GM18505 (cell line): ENCODE measurements around the gene SHH.

Experiments
- ATAC-seq: cut with Tn5 transposase; IDR thresholded peaks from one replicate; pipeline ENCODE4 v1.9.1; 2021; ENCODE audit not compliant: unreplicated experiment
- POLR2A ChIP-seq: IDR thresholded peaks from 4 replicates; pipeline ENCODE4 v1.6.1; 2011; ENCODE audit warnings: borderline replicate concordance; ENCODE audit not compliant: insufficient read depth, insufficient read length; ENCODE audit errors: extremely low read depth

The SHH gene

DNA sequence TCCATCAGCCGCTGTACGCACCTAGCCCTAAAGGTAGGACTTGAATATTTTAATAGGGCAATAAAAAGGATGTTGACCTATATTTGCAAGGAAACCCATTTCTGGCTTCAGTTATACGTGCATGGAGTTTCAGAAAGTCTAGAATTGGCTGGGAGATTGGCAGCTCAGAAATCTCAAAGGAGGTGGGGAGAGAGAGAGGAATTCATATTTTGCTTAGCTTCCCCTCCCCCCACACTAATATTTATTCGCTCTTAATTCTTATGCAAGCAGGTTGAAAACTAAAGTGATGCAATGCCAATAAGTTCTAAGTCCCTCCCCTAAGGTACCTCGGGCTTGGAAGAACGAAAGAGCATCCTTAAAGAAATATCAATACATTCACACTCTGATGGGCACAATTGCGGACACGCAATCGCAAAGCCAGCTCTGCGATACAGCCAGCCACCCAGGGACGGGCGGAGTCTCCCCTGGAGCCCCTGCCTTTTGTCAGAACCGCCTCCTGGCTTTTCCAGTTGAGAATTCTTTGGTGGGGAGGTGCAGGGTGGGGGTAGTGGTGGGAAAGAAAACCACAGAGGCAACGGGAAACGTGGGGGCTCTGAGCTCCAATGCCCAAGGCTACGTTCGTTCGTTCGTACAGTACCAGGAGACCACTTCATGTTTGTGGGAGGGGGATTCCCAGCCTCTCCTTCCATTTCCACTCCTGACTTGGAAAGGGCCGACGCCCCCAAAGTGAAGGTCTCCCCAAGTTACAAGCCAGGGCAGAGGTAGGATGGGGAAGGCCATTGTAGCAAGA, 1.3 kb downstream of the SHH start:
- TF ChIP-seq POLR2A = no peak
- no peak for ATAC-seq

- ATAC-seq = no peak
- TF ChIP-seq POLR2A = no peak
Observed at GRCh38 chr7:155809947-155810769, 2.1 kb downstream of the SHH start.

- no peak for ATAC-seq
- TF ChIP-seq POLR2A = no peak
Observed at GRCh38 chr7:155809332-155809946, 2.8 kb downstream of the SHH start.

- TF ChIP-seq POLR2A = no peak
- ATAC-seq = no peak
Observed at GRCh38 chr7:155808549-155809331, 3.5 kb downstream of the SHH start.

DNA sequence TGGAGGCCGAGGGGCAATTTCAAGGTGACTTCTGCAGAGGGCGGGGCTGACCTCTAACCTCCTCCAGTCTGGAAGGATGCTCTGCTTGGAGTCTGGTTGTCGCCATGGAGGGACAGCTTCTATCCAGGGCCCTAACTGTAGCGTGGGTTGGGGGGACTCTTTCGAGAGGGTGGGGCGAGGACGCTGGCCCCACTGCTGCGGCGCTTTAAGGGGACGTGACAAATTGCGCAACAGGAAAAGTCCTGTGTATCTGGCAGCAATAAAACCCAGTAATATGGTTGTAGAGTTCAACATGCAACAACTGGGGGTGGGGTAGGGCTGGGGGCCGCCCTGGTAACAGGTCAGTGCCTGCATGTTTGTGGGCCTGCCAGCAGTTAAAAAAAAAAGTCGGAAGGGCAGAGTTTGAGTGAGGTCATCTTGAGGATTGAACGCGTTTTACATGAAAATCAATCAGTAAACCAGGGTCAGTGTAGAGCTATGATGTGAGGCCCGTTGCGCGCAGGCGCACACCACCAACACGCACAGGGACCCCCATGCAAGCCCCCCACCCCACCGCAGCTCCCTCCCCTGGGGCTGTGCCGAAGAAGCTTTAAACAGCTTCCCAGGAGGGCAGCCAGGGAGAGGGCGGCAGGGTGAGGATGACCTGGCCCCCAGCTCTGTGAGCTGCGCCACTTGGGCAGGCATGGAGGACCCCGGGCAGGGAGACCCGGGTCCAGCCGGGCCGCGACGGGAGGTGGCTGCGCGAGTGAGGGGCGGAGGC, 4.3 kb downstream of the SHH start:
- ATAC-seq = no peak

GRCh38 chr7:155807065-155807671, 5.1 kb downstream of the SHH start:
- no peak for TF ChIP-seq POLR2A
- ATAC-seq = no peak

More for the DNA sequence above, 4.3 kb downstream of the SHH start:
- TF ChIP-seq POLR2A = no peak

DNA sequence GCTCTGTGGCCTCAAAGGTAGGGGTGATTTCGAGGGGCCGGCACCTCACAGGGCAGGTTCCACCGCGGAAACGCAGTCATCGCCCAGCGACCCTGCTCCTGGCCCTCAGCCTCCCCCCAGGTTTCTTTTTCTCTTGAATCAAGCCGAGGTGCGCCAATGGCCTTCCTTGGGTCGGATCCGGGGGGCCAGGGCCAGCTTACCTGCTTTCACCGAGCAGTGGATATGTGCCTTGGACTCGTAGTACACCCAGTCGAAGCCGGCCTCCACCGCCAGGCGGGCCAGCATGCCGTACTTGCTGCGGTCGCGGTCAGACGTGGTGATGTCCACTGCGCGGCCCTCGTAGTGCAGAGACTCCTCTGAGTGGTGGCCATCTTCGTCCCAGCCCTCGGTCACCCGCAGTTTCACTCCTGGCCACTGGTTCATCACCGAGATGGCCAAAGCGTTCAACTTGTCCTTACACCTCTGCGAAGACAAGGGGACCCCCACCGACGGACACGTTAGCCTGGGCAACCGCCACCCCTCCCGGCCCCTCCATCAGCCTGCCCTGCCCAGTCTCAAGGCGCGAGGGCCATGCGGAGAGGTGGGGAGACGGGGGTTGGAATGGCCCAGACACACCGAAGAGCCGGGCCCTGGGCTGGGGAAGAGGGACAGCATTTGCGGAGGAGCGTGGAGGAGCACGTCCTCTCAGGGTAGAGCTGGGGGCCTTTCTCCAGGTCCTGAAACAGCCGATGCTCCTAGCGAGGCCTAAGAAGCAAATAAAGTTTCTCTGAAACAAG, 6.0 kb downstream of the SHH start:
- ATAC-seq = no peak
- no peak for TF ChIP-seq POLR2A

GRCh38 chr7:155805826-155806095, 6.5 kb downstream of the SHH start:
- no peak for TF ChIP-seq POLR2A

DNA sequence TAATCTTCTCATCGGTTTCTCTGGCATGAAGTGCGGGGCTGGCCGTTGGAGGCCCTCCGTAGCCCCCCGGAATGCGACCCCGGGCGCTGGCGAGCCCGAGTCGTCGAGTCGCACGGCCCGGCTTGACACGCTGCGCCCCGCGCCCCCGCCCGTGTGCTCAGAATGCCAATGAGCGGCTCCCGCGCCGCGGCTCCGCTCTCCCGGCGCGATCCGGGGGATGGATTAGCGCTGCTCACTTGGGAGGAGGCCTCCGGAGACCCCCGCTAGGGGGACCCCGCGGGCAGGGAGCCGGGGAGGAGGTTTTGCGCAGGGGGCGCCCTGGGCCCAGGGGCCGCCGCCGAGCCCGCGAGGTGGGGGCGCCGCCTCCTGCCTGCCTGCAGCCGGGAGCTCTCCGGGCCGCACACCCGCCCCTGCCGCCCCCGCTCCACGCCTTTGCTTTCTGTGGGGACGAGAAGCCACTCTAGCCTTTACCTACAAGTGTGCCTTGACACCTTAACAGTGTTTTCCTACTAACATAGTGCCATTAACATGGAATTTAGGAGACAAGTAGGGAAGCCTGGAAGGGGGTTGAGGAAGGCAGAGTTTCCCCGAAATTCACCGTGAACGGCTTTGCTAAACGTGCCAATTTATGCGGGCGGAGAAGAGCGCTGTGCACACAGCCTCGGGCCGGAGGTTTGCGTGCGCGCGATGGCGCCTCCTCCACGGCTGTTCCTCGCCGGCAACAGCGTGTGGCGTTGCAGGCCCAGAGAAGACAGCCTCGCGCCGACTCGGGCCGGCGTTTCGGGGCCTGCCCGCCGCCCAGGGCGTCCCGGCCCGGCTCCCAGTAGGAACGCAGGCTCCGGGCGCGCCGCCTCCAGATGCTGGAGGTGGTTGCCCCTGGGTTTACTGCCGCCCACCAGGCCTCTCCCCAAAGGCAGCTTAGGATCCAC, 7.1 kb downstream of the SHH start:
- peak; percentile 48 for ATAC-seq
- TF ChIP-seq POLR2A = no peak

More at GRCh38 chr7:155805826-155806095, 6.5 kb downstream of the SHH start:
- no peak for ATAC-seq

DNA sequence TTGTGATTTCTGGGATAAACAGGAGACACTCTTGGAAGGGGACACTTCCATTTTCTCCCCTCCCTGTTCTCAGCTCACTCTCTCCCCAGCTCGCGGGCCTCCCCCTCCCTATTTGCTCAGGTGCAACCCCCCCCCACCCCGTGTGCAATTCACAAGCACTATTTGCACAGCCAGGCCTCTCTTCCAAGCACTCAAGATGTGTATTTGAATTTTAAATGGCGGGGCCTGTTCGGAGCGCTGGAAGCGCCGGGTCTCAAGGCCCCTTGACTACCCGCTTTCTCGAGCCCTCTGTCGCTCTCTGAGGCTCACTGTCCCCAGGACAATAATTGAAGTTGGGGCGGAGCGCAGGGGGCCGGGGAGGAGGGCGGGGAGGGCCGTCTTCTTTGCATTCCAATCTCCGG, 7.8 kb downstream of the SHH start:
- no peak for ATAC-seq
- TF ChIP-seq POLR2A = no peak
